HG03039 (cell line): ENCODE results near the gene ADAT3.
"Not testable (repeated sequence)": the region's sequence is repeated elsewhere in the genome, so short reads cannot be mapped to it uniquely, and the experiment has no call there.

Source experiments
- ATAC-seq: cut with Tn5 transposase; IDR thresholded peaks from one replicate; pipeline ENCODE4 v1.9.1; 2021; ENCODE audit warnings: mild to moderate bottlenecking, moderate library complexity; ENCODE audit not compliant: unreplicated experiment

Gene ADAT3

DNA sequence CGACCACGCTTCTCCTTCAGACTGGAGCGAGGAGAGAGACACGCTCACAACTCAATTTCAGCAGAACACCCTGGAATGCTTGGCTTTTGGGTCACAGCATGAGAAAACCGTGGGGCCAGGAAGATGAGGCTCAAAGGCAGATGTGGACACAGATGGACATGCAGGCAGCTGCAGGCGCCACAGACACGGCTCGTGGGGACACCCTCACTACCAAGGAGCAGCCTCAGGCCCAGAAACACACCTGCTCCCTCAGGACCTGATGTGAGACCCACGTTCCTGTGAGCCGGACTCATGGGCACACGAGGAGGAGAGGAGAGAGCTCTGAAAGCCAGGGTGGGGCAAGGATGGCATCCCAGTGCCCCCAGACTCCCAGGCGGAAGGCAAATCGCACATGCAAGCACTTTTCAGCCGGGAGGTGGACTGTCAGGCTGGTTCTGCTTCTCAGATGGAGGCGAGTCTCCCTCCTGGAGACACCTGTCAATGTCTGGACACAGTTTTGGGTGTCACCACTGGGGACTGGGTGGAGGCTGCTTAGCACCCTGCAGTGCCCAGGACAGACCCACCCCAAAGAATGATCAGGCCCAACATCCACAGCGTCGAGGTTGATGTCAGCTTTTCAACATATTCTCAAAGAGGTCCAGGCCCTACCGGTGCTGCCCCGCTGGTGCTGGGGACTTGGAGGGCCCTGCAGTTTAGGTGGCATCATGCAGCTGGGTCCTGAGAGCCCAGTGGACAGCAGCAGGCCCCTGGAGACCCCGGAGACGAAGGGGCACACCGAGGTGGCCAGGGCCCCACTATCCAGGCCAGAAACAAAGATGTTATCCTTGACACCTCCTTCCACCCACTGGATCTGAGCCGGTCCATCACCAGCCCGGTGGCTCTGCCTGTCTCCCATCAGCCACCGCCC is 22.2 kb upstream of the ADAT3 start:
- ATAC-seq = no peak

DNA sequence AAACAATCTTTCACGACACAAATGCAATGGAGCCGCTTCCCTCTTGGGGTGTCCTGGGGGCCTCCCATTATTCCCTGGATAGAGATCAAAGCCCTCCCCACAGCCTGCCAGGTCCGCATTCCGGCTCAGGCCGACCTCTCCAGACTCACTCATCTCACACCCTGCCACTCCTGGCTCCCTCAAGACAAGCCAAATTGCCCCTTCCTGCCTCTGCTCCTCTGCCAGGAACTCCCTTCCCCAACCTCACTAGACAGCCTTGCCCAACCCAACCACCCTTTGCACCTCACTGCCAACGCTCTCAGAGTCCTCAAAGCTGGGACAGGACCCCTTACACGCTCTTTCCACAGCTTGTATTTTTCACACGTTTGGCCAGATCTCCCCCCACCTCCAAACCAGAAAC is 21.4 kb upstream of the ADAT3 start:
- ATAC-seq = no peak

DNA sequence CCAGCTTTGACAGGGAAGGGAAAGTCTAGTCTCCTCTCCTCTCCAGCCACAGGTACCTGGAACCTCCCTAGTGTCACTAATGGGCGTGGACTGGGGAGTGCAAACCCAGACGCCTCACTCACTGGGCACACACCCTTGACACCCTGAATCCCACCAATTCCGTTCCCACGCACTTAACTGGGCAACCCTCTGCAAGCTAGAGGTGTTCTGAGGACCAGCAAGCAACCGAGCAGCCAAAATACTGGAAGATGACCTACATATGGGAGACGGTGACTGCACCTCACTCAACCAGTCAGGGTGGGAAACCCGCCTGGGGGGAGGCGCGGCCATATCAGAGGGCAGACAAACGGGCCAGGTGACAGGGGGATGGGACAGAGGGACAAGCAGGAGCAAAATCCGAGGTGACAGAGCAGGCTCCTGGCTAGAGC is 20.9 kb upstream of the ADAT3 start:
- no peak for ATAC-seq

DNA sequence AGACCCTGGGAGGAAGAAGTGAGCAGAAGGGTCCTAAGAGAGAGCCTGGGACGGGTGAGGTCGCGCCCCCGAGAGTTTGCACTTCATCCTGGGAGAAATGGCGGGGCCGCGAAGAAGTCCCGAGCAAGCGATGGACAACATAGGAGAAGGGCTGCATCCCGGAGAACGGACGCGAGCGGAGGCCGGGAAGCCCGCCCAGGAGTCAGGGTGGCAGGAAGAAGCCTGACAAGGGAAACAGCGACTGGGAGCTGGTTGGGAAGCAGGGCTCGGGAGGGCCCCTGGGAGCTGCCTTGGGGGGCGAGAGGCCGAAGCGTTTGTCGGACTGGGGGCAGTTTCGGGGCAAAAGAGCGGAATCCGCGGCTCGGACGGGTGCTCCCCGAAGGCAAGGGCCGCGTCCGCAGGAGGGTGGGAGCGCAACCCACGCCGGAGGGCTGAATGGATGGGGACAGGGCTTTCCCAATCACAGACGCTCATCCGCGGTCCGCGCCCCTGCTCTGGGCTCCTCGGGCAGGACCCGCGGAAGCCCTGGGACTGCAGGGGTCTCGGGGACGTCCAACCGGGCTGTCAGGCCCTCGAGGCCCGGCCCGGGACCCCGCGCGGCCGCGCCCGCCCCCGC is 20.4 kb upstream of the ADAT3 start:
- ATAC-seq = peak; percentile 3

DNA sequence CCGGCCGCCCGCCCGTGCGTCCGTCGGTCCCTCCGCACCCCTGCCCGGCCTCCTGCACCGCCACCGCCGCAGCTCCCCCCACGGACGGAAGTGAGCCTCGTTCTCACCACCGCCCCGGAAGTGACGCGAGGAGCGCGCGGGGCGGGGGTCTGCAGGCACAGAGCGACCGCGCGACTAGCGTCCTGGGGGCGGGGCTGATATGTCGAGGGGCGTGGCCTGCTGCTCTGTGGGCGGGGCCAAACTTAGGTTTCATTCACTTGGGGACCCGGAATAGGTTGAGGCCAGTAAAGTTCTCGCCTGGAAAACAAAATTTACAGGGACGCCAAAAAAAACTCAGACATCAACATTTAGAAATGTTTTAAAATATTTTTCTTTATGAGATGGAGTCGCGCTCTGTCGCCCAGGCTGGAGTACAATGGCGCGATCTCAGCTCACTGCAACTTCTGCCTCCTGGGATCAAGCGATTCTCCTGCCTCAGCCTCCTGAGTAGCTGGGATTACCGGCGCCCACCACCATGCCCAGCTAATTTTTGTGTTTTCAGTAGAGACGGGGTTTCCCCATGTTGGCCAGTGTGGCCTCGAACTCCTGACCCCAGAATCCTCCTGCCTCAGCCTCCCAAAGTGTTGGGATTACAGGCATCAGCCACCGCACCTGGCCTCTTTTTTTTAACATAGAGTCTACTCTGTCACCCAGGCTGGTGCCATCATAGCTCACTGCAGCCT is 19.6 kb upstream of the ADAT3 start, which contains the start of gene ABHD17A:
TSS of gene ABHD17A (minus strand) at position 99 of the 722 bp plus-strand sequence. CDS start 3,930 bp downstream, outside the sequence.
- ATAC-seq = peak; percentile 73

DNA sequence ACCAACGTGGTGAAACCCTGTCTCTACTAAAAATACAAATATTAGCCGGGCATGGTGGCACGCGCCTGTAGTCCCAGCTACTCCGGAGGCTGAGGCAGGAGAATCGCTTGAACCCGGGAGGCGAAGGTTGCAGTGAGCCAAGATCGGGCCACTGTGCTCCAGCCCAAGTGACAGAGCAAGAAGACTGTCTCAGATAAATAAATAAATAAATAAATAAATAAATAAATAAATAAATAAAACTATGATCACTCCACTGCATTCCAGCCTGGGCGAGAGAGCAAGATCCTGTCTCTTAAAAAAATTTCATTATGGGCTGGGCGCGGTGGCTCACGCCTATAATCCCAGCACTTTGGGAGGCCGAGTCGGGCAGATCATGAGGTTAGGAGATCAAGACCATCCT is 18.8 kb upstream of the ADAT3 start:
- not testable (repeated sequence) for ATAC-seq

DNA sequence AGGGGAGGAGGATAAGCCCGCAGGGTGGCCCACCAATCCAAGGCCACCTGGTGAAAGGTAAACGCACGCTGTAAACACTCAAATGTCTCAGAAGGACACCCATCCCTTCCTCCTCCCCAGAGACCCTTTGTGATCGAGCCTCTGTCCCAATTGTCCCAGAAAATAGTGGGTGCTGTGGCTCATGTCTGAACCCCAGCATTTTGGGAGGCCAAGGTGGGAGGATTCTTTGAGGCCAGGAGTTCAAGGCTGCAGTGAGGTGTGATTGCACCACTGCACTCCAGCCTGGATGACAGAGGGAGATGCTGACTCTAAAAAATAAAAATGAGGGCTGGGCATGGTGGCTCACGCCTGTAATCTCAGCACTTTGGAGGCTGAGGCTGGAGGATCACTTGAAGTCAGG is 16.8 kb upstream of the ADAT3 start:
- no peak for ATAC-seq

DNA sequence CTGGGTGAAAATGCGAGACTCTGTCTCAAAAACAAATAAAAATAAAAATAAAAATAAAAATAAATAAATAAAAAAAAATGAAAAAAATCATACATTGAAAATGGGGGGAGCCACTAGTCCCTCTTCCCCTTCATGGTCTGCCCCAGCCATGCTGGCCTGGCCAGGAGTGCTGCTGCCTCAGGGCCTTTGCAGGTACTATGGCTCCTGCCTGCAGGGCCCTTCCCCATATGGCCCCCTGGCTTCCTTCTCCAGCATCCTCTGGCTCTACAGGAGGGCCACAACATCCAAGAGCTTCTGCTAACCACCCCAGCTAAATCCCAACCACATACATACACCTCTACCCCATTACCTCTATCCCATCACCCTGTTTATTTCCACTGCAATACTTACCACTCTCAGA is 15.3 kb upstream of the ADAT3 start:
- ATAC-seq = no peak

DNA sequence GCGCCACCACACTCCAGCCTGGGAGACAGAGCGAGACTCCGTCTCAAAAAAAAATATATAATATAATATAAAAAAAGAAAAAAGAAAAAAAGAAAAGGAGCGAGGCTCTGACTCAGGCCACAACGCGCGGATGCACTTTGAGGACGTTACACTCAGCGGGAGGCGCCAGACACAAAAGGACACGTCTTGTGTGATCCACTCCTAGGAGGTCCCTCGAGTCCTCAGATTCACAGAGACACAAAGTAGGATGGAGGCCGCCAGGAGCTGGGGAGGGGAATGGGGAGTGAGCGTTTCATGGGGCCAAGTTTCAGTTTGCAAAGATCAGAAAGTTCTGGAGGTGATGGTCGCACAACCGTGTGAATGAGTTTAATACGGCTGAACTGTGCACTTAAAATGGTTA is 11.4 kb upstream of the ADAT3 start:
- no peak for ATAC-seq

DNA sequence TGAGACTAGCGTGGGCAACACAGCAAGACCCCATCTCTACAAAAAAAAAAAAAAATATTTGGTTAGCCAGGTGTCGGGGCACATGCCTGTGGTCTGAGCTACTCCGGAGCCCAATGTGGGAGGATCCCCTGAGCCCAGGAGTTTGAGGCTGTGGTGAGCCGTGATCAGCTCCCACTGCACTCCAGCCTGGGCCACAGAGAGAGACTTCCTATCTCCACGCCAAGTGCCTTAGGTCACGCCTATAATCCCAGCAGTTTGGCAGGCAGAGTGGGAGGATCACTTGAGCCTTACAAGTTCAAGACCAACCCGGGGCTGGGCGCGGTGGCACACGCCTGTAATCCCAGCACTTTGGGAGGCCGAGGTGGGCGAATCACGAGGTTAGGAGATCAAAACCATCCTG is 8.7 kb upstream of the ADAT3 start:
- no peak for ATAC-seq

DNA sequence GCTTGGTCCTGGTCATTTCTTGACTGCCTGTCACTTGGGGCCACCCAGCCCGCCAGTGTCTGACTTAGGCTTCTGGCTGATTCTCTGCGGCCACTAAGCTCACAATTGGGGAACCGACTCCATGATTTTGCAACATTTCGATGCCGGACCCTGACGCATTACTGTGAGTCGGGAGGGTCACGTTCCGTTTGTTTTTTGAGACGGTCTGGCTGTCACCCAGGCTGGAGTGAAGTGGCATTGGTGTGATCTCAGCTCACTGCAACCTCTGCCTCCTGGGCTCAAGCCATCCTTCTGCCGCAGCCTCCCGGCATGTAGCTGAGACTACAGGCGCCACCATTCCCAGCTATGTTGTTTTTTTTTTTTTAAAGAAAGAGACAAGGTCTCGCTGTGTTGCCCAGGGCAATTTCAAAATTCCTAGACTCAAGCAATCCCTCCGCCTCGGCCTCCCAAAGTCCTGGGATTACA is 3.2 kb upstream of the ADAT3 start:
- no peak for ATAC-seq

DNA sequence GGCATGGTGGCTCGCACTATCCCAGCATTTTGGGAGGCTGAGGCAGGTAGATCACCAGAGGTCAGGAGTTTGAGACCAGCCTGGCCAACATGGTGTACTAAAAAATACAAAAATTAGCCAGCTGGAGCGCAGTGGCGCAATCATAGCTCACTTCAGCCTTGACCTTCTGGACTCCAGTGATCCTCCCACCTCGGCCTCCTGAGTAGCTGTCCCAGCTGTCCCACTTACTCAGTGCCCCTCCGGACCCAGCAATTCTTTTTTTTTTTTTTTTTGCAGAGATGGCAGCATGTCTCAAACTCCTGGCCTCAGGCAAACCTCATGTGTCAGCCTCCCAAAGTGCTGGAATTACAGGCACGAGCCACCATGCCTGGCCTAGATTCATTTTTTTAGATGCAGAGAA is 2.3 kb upstream of the ADAT3 start:
- no peak for ATAC-seq

DNA sequence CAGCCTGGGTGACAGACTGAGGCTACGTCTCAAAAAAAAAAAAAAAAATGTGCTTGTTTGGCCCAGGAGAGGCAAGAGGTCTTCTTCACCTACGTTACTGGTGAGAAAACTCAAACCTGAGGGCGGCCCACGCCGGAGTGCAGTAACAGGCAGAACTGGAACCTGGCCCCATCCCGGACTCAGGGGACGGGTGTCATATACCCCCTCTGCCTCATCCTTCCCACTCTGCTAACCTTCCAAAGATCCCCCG is 414 bp upstream of the ADAT3 start:
- ATAC-seq = no peak

DNA sequence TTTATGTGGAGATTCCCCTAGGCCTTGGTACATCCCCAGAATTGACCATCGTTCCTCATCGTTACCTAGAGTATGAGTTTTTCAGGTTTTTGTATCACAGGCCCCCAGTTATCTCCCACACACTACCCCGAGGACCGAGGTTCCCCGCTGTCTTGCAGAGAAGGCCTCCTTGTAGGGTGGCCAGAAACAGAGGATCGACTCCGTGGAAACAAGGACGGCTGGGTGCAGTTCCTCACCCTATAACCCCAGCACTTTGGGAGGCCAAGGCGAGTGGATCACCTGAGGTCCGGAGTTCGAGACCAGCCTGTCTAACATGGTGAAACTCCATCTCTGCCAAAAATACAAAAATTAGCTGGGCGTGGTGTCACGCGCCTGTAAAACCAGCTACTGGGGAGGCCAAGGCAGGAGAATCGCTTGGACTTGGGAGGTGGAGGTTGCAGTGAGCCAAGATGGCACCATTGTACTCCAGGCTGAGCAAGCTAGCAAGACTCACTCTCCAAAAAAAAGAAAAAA is 720 bp downstream of the ADAT3 start:
- no peak for ATAC-seq

DNA sequence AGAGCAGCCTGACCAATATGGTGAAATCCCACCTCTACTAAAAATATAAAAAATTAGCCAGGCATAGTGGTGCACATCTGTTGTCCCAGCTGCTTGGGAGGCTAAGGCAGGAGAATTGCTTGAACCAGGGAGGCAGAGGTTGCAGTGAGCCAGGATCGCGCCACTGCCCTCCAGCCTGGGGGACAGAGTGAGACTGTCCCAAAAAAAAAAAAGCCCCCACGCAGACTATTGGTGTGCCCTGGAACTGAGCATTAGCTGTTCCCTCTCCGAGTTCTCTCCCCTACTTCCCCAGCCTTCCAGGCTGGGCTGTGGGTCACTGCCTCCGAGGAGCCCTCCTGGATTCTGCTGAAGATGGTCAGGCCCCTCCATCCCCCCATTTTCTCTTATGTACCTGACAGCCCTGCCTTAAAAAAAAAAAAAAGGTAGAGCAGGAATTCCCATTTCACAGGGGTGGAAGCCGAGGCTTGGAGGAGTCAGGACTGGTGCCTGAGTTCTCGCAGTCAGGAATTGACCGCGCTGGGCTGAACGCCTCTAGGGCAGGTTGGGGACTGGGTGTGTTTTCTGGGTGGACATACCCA is 1.9 kb downstream of the ADAT3 start:
- ATAC-seq = no peak

DNA sequence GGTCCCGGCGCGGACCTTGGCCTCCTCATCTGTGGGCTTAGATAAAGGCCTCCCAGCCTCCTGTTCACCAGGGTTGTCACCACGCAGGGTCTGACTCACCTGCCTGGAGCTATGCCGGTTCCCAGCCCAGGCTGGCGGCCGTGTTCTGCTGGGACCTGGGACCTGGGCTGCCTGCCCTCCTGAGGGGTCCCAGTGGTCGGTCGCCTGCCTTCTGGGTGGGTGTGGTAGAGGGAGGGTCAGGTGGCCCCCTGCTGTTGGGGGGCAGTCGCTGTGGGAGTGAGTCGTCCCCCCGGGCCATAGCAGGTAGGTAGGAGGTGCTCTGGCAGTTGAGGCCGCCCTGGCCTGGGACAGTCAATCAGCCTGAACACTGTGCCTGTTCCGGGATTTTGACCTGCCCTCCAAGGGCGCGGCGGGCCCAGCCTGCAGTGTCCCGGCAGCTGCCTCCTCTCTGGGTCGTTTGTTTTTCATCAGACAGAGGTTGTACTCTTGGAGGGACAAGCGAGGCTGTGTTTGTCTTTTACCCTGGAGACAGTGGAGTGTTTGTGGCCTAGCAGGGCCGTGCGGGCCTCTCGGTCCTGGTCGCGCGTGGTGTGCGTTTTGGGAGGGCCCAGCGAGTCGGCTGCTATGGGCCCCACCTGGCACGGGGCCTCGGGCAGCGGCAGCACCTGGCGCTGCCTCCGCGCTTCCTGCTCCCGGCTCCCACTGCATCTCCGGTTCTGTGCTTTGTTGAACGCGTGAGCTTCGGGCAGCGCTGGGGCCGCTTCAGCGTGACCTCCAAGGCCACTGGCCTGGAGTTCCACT is 2.6 kb downstream of the ADAT3 start:
- ATAC-seq = no peak

DNA sequence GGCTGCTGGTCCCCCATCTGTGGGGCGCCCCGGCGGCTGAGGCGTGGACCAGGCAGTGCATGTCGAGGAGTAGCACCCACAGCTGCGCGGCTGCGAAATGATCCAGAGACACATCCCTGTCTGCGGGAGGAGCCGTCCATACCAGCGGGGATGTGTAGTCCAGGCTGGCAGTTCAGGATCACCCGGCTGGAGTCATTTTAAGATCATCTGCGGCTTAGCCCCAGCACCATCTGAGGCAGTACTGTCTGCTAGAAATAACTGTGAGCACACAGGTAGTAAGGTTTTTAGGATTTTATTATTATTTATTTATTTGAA is 3.1 kb downstream of the ADAT3 start:
- ATAC-seq = no peak

DNA sequence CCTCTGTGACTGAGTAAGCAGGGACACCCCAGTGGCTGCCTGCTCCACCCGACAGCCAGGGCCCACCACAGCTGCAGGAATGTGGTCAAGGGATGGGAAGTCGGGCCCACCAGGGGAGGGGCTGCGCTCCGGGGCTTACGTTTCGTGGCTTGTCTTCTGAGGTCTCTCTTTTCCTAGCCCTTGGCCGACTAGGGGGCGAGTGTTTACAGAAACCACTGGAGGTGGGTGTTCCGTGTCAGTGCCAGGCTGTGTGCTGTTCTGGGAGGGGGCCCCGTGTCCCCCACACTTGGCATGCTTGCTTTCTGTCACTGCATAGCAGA is 4.5 kb downstream of the ADAT3 start:
- ATAC-seq = no peak

DNA sequence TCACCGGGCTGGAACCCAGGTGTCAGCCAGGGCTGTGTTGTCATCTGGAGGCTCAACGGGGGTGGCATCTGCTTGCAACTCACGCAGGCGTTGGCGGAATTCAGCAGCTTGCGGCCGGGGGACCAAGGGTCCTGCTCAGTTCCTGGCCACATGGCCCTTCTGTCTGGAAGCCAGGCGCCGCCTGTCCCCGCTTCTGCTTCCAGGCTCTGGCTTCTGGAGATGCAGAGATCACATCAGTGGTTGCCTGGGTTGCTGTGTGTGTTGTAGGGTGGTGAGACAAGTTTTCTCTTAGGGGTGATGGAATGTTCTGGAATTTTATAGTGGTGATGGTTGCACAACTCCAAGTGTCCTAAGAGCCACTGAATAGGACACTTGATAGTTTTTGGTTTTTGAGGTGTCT is 5.0 kb downstream of the ADAT3 start:
- no peak for ATAC-seq

DNA sequence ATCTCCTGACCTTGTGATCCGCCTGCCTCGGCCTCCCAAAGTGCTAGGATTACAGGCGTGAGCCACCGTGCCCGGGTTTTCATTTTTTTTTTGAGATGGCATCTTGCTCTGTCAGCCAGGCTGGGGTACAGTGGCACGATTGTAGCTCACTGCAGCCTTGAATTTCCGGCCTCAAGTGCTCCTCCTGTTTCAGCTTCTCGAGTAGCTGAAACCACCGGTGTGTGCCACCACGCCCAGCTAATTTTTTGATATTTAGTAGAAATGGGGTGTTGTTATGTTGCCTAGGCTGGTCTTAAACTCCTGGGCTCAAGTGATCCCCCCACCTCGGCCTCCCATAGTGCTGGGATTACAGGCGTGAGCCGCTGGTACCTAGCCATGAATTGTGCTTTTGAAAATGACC is 5.9 kb downstream of the ADAT3 start:
- ATAC-seq = no peak

DNA sequence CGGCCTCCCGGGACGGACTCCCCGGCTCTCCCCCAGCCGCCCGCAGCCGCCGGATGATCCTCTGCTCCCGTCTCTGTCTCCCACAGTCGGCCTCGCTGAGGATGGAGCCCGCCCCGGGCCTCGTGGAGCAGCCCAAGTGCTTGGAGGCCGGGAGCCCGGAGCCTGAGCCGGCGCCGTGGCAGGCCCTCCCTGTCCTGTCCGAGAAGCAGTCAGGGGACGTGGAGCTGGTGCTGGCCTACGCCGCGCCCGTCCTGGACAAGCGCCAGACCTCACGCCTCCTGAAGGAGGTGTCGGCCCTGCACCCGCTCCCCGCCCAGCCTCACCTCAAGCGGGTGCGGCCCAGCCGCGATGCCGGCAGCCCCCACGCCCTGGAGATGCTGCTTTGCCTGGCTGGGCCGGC is 6.8 kb downstream of the ADAT3 start:
- ATAC-seq = no peak
